NB4 (cell line): Measurements from ENCODE around the gene HRAS.

Experiments used
- CTCF ChIP-seq: IDR thresholded peaks from one replicate; pipeline ENCODE4 v1.5.1; 2012; ENCODE audit warnings: low read depth, low read length
- POLR2A ChIP-seq: IDR thresholded peaks from 2 replicates; pipeline ENCODE4 v1.6.1; 2011; ENCODE audit warnings: mild to moderate bottlenecking; ENCODE audit not compliant: insufficient read length; ENCODE audit errors: extremely low read depth

GRCh38 chr11:563812-564578, 28.6 kb upstream of the HRAS start:
- no peak for TF ChIP-seq CTCF
- TF ChIP-seq POLR2A, result no peak
